Subcutaneous adipose tissue (tissue), 4 donors: ENCODE data around the gene SCRT2. TPM values are rescaled to one million over a fixed set of nuclear protein-coding genes. Genes with fewer than 3 reads are reported as not detected.

Source experiments
- CTCF ChIP-seq: fragments of 450-650 bp; IDR thresholded peaks from one replicate; pipeline ENCODE4 v1.5.1; 2016; ENCODE audit warnings: low read depth, mild to moderate bottlenecking, control low read depth, antibody characterized with exemption, moderate library complexity
- total RNA-seq, 4 donors: library from RNA; depleted of rRNA; stranded (reverse); fragments of >200 nt; gene quantifications; one replicate each; pipeline ENCODE4 v1.1.0, GENCODE V29; 2016

The SCRT2 gene
- total RNA-seq, 4 donors from 2014 or later = not detected

- no peak for TF ChIP-seq CTCF
These were observed 1.4 kb upstream of the SCRT2 start for GRCh38 chr20:676967-677366.

GRCh38 chr20:676315-676937, 824 bp upstream of the SCRT2 start:
- TF ChIP-seq CTCF = no peak

- no peak for TF ChIP-seq CTCF
These were observed 559 bp downstream of the SCRT2 start for GRCh38 chr20:675033-675452.

GRCh38 chr20:673603-674001, 2.0 kb downstream of the SCRT2 start:
- no peak for TF ChIP-seq CTCF

GRCh38 chr20:672963-673602, 2.5 kb downstream of the SCRT2 start:
- no peak for TF ChIP-seq CTCF

- no peak for TF ChIP-seq CTCF
These were observed 4.2 kb downstream of the SCRT2 start for GRCh38 chr20:671252-672030.

- no peak for TF ChIP-seq CTCF
These were observed 6.0 kb downstream of the SCRT2 start for GRCh38 chr20:669573-669972.
